Neuron (in vitro differentiated cells): ENCODE measurements around the gene ZNF408.

ENCODE experiments used
- H2AFZ ChIP-seq: one replicate; pipeline ENCODE4 v1.6.1; 2013; ENCODE audit warnings: low read depth, mild to moderate bottlenecking, inconsistent platforms, low read length, moderate library complexity
- H3K27me3 ChIP-seq: one replicate; pipeline ENCODE4 v1.6.1; 2013; ENCODE audit warnings: low read length; ENCODE audit not compliant: insufficient read depth
- H3K36me3 ChIP-seq: one replicate; pipeline ENCODE4 v1.6.1; 2013; ENCODE audit warnings: low read length; ENCODE audit not compliant: insufficient read depth
- H3K4me1 ChIP-seq: one replicate; pipeline ENCODE4 v1.6.1; 2013; ENCODE audit warnings: low read length; ENCODE audit not compliant: insufficient read depth
- H3K4me3 ChIP-seq: 2 replicates; pipeline ENCODE4 v1.5.1; 2013; ENCODE audit warnings: mild to moderate bottlenecking, low read length, moderate library complexity
- H3K9me3 ChIP-seq: one replicate; pipeline ENCODE4 v1.6.1; 2013; ENCODE audit warnings: low read length

Gene ZNF408

DNA sequence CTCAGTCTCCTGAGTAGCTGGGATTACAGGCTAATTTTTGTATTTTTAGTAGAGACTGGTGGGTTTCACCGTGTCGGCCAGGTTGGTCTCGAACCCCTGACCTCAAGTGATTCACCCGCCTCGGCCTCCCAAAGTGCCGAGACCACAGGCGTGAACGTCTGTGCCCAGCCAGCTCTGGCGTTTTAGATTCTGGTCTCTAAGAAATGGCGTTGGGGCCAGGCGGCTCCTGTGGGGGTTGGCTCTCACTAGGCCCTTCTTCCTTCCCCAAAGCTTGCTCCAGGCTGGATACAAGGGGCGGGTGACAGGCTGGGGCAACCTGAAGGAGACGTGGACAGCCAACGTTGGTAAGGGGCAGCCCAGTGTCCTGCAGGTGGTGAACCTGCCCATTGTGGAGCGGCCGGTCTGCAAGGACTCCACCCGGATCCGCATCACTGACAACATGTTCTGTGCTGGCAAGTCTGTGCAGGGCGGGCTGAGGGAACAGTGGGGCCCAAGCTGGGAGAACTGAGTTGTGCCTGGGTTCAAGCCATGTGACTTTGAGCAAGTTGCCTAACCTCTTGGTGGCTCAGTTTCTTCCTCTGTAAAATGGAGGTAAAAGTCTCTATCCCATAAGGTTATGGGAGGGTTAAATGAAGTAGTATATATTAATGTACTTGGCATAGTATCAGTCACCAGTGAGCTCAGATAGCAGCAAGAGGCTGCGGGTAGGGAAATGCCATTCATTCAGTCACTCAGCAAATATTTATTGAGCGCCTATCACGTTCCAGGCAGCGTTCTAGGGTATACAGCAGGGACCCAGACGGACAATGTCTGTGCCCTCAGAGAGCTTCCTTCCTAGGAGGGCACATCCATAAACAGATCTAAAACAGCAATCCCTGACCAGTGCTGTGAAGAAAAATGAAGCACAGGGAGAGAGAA lies 28.5 kb downstream of the ZNF408 start:
- no peaks in the 10 kb centered on the region for H3K27me3 ChIP-seq
- H3K9me3 ChIP-seq = no peaks in the 10 kb centered on the region
- H3K36me3 ChIP-seq = no peaks in the 10 kb centered on the region
- no peaks in the 10 kb centered on the region for H3K4me1 ChIP-seq
- H3K4me3 ChIP-seq = no peak overlapping the region
- H2AFZ ChIP-seq = no peak overlapping the region

- H2AFZ ChIP-seq = no peak overlapping the region
- H3K4me1 ChIP-seq = no peaks in the 10 kb centered on the region
- no peaks in the 10 kb centered on the region for H3K9me3 ChIP-seq
- no peaks in the 10 kb centered on the region for H3K27me3 ChIP-seq
- H3K36me3 ChIP-seq = no peaks in the 10 kb centered on the region
- no peak overlapping the region for H3K4me3 ChIP-seq
Observed at GRCh38 chr11:46731545-46731944, 30.7 kb downstream of the ZNF408 start.

GRCh38 chr11:46733234-46733633 lies 32.4 kb downstream of the ZNF408 start:
- Histone ChIP-seq H3K36me3 (no peaks in the 10 kb centered on the region), H2AFZ (no peak overlapping the region), H3K27me3 (no peaks in the 10 kb centered on the region), H3K9me3 (no peaks in the 10 kb centered on the region), H3K4me1 (no peaks in the 10 kb centered on the region), H3K4me3 (no peak overlapping the region)

DNA sequence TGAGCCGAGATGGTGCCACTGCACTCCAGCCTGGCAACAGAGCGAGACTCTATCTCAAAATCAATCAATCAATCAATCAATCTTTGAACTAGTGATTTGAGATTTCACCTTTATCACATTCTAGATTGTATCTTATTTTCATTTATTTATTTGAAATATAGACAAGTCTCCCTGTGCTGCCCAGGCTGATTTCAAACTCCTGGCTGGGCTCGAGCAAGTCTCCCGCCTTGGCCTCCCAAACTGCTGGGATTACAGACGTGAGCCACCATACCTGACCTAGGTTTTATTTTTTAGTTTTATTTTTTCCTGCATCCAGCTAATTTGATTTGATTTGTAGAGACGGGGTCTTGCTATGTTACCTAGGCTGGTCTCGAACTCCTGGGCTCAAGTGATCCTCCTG lies 35.3 kb downstream of the ZNF408 start:
- H3K4me1 ChIP-seq = no peaks in the 10 kb centered on the region
- no peaks in the 10 kb centered on the region for H3K9me3 ChIP-seq
- H3K36me3 ChIP-seq = peaks cover 7% of the 10 kb centered on the region
- no peak overlapping the region for H3K4me3 ChIP-seq
- H3K27me3 ChIP-seq = no peaks in the 10 kb centered on the region
- no peak overlapping the region for H2AFZ ChIP-seq

- no peak overlapping the region for H3K4me3 ChIP-seq
- peaks cover 10% of the 10 kb centered on the region for H3K36me3 ChIP-seq
- no peaks in the 10 kb centered on the region for H3K27me3 ChIP-seq
- H3K9me3 ChIP-seq = no peaks in the 10 kb centered on the region
- no peak overlapping the region for H2AFZ ChIP-seq
- no peaks in the 10 kb centered on the region for H3K4me1 ChIP-seq
Observed at GRCh38 chr11:46736615-46737014, 35.8 kb downstream of the ZNF408 start.

DNA sequence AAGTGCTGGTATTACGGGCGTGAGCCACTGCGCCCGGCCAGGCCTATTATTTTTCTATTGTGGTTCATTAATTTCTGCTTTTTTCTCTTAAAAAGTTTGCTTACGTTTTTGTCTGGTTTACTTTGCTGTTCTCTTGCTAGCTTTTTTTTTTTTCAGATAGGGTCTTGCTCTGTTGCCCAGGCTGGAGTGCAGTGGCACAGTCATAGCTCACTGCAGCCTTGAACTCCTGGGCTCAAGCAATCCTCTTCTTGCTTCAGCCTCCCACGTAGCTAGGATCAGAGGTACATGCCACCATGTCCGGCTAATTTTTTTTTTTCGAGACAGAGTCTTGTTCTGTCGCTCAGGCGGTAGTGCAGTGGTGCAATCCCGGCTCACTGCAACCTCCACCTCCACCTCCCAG lies 36.9 kb downstream of the ZNF408 start:
- no peaks in the 10 kb centered on the region for H3K27me3 ChIP-seq
- no peak overlapping the region for H2AFZ ChIP-seq
- no peak overlapping the region for H3K4me3 ChIP-seq

GRCh38 chr11:46738887-46739286 lies 38.1 kb downstream of the ZNF408 start:
- Histone ChIP-seq H3K4me3 (no peak overlapping the region), H2AFZ (no peak overlapping the region), H3K4me1 (no peaks in the 10 kb centered on the region), H3K36me3 (peaks cover 33% of the 10 kb centered on the region), H3K27me3 (no peaks in the 10 kb centered on the region), H3K9me3 (no peaks in the 10 kb centered on the region)

More for the DNA sequence above, 36.9 kb downstream of the ZNF408 start:
- H3K4me1 ChIP-seq = no peaks in the 10 kb centered on the region
- no peaks in the 10 kb centered on the region for H3K9me3 ChIP-seq
- H3K36me3 ChIP-seq = peaks cover 21% of the 10 kb centered on the region

- no peak overlapping the region for H3K4me3 ChIP-seq
- H3K9me3 ChIP-seq = no peaks in the 10 kb centered on the region
- peaks cover 62% of the 10 kb centered on the region for H3K36me3 ChIP-seq
- H3K27me3 ChIP-seq = no peaks in the 10 kb centered on the region
- no peaks in the 10 kb centered on the region for H3K4me1 ChIP-seq
- no peak overlapping the region for H2AFZ ChIP-seq
Observed at GRCh38 chr11:46741600-46742484, 41.0 kb downstream of the ZNF408 start.

GRCh38 chr11:46743043-46743442 lies 42.2 kb downstream of the ZNF408 start:
- Histone ChIP-seq H3K9me3 (no peaks in the 10 kb centered on the region), H2AFZ (no peak overlapping the region), H3K36me3 (peaks cover 74% of the 10 kb centered on the region), H3K4me3 (no peak overlapping the region), H3K27me3 (no peaks in the 10 kb centered on the region), H3K4me1 (no peaks in the 10 kb centered on the region)

- Histone ChIP-seq H2AFZ (no peak overlapping the region), H3K36me3 (peaks cover 77% of the 10 kb centered on the region), H3K9me3 (no peaks in the 10 kb centered on the region), H3K4me3 (no peak overlapping the region), H3K4me1 (no peaks in the 10 kb centered on the region), H3K27me3 (no peaks in the 10 kb centered on the region)
Observed at GRCh38 chr11:46743693-46744339, 43.0 kb downstream of the ZNF408 start.

DNA sequence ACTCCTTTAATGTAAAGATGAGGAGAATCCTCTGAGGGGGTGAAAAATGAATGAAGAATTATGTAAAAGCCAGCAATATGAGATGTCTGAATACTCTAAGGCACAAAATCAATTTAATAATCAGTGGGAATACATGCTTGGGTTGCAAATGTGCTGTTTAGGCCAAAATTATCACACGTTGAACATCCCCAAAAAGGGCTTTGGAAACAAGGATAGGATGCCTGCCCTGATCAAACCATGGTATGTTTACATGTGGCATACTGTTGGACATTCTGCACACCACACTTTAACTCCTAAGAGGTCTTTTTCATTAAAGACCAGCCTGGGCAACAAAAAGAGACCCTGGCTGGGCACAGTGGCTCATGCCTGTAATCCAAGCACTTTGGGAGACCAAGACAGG lies 44.5 kb downstream of the ZNF408 start:
- H3K36me3 ChIP-seq = peaks cover 86% of the 10 kb centered on the region
- no peaks in the 10 kb centered on the region for H3K27me3 ChIP-seq
- H3K4me3 ChIP-seq = no peak overlapping the region
- H3K4me1 ChIP-seq = no peaks in the 10 kb centered on the region
- H2AFZ ChIP-seq = no peak overlapping the region
- no peaks in the 10 kb centered on the region for H3K9me3 ChIP-seq

DNA sequence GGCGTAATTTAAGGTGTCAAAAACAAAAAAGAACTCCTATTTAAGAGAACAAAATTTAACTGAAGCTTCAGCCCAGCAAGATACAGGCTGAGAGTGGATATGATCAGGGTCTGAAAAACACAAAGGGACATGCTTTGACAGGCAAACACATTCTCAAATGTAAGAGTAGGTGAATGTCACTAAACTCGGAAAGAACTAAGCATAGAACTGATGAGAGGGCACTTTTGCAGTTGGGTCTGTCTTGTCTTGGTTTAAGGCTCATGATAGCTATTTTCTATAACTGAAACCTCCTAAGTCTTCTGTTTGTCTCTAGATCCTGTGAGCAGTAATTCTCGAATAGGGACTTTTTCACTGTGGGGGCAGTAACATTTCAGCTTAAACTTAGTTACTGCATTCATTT lies 45.2 kb downstream of the ZNF408 start:
- no peaks in the 10 kb centered on the region for H3K9me3 ChIP-seq
- H3K4me3 ChIP-seq = no peak overlapping the region
- no peak overlapping the region for H2AFZ ChIP-seq
- no peaks in the 10 kb centered on the region for H3K27me3 ChIP-seq
- no peaks in the 10 kb centered on the region for H3K4me1 ChIP-seq
- H3K36me3 ChIP-seq = peaks cover 91% of the 10 kb centered on the region

DNA sequence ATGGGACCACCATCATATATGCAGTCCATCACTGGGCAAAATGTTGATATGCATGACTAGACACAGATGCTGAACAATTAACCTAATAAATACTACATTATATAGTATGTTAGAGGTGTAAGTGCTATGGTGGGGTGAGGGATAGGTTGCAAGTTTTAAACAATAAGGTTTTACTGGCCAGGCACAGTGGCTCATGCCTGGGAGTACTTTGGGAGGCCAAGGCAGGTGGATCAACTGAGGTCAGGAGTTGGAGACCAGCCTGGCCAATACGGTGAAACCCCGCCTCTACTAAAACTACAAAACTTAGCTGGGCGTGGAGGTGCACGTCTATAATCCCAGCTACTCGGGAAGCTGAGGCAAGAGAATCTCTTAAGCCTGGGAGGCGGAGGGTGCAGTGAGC lies 46.3 kb downstream of the ZNF408 start:
- Histone ChIP-seq H2AFZ (no peak overlapping the region), H3K4me3 (no peak overlapping the region), H3K36me3 (peaks cover 90% of the 10 kb centered on the region), H3K27me3 (no peaks in the 10 kb centered on the region), H3K4me1 (no peaks in the 10 kb centered on the region), H3K9me3 (no peaks in the 10 kb centered on the region)
